ENCODE data around the gene GYPA.
"Not testable (repeated sequence)": the region's sequence is repeated elsewhere in the genome, so short reads cannot be mapped to it uniquely, and the experiment has no call there.

GRCh38 chr4:144119752-144120151, 20.8 kb downstream of the GYPA start:
- not testable (repeated sequence) for TF ChIP-seq POLR2AphosphoS5, POLR2A, TAF1, SPI1 (IDR thresholded peaks at IDR 0.05; ENCODE audit: low read depth, low read length)

Measured in GM12891 (cell line).